H1 (cell line): ENCODE results near the gene ULK1. TPM values are rescaled to one million over a fixed set of nuclear protein-coding genes. Genes with fewer than 3 reads are reported as not detected.

Source experiments
- CTCF ChIA-PET: fragments of 300-600 bp; sonication (Branson Sonifier 250); formaldehyde crosslinking; loops from one replicate; lab custom pipeline; 2021; ENCODE audit not compliant: partially characterized antibody; lab: Charles Lee
- POLR2A ChIA-PET: fragments of 300-600 bp; sonication (Branson Sonifier 250); formaldehyde crosslinking; loops from one replicate; lab custom pipeline; 2021; ENCODE audit warnings: inconsistent platforms; ENCODE audit not compliant: partially characterized antibody; lab: Charles Lee
- DNase-seq, 2 experiments: peaks; one replicate each; pipeline versions ENCODE4 v3.0.0 to v3.0.0-alpha.2; 2010 to 2022; ENCODE audit warnings: low spot score in 2 of 2, low read depth in 1 of 2, mixed read lengths in 1 of 2
- FAIRE-seq: peaks from 2 replicates; lab custom pipeline; 2011; peaks lifted over from hg19 to GRCh38; lab: Jason Lieb, UNC
- H2AFZ ChIP-seq: 2 replicates; pipeline ENCODE4 v1.8.1; 2012; ENCODE audit warnings: low read length, inconsistent platforms
- H2AK5ac ChIP-seq: 2 replicates; pipeline ENCODE4 v1.6.1; 2013; ENCODE audit warnings: low read depth, low read length
- H2BK120ac ChIP-seq: replicated peaks from 2 replicates; pipeline ENCODE3; 2013; ENCODE audit warnings: low read depth, low read length, inconsistent platforms
- H2BK12ac ChIP-seq: 2 replicates; pipeline ENCODE4 v1.6.1; 2013; ENCODE audit warnings: low read depth, low read length
- H2BK15ac ChIP-seq: 2 replicates; pipeline ENCODE4 v1.6.1; 2013; ENCODE audit warnings: low read length
- H2BK20ac ChIP-seq: 2 replicates; pipeline ENCODE4 v1.6.1; 2013; ENCODE audit warnings: low read length
- H2BK5ac ChIP-seq: 2 replicates; pipeline ENCODE4 v1.6.1; 2013; ENCODE audit warnings: low read depth, low read length
- H3K14ac ChIP-seq: 2 replicates; pipeline ENCODE4 v1.6.1; 2013; ENCODE audit warnings: inconsistent platforms; ENCODE audit not compliant: insufficient read length
- H3K18ac ChIP-seq: 2 replicates; pipeline ENCODE4 v1.6.1; 2013; ENCODE audit warnings: low read length; ENCODE audit errors: extremely low read depth
- H3K23ac ChIP-seq: 2 replicates; pipeline ENCODE4 v1.6.1; 2013; ENCODE audit warnings: inconsistent platforms; ENCODE audit not compliant: insufficient read length
- H3K23me2 ChIP-seq: 2 replicates; pipeline ENCODE4 v1.6.1; 2013; ENCODE audit warnings: low read depth, low read length
- H3K27ac ChIP-seq: 2 replicates; pipeline ENCODE4 v1.6.1; 2011; ENCODE audit warnings: low read depth, low read length, inconsistent platforms
- H3K27me3 ChIP-seq, 4 experiments: replicated peaks in 1 of 4; 1 replicate in 1 of 4; 2 replicates in 3 of 4; pipeline versions ENCODE4 v1.6.1 to v1.8.1; 2011 to 2013; ENCODE audit warnings: low read length in 3 of 4, mild to moderate bottlenecking in 3 of 4, inconsistent platforms in 2 of 4, mixed read lengths in 2 of 4, moderate library complexity in 1 of 4; ENCODE audit not compliant: control insufficient read depth in 3 of 4, insufficient read depth in 3 of 4; ENCODE audit errors: extremely low read depth in 1 of 4
- H3K36me3 ChIP-seq, 4 experiments: 2 replicates each; pipeline versions ENCODE4 v1.6.1 to v1.8.1; 2011 to 2013; ENCODE audit warnings: mild to moderate bottlenecking in 4 of 4, low read length in 3 of 4, moderate library complexity in 2 of 4, control low read depth in 1 of 4, inconsistent platforms in 1 of 4; ENCODE audit not compliant: insufficient read depth in 4 of 4, control insufficient read depth in 2 of 4
- H3K4ac ChIP-seq: replicated peaks from 2 replicates; pipeline ENCODE3; 2013; ENCODE audit warnings: low read length, low read depth, mixed read lengths, inconsistent platforms; ENCODE audit not compliant: insufficient read length
- H3K4me1 ChIP-seq, 4 experiments: replicated peaks in 1 of 4; 1 replicate in 1 of 4; 2 replicates in 3 of 4; pipeline versions ENCODE4 v1.6.1 to v1.8.1; 2011 to 2013; ENCODE audit warnings: low read length in 3 of 4, inconsistent platforms in 2 of 4, mixed read lengths in 1 of 4; ENCODE audit not compliant: insufficient read depth in 4 of 4, control insufficient read depth in 3 of 4
- H3K4me2 ChIP-seq, 2 experiments: 2 replicates each; pipeline versions ENCODE4 v1.6.1 to v1.8.1; 2011 to 2013; ENCODE audit warnings: low read depth in 2 of 2, low read length in 2 of 2, control low read depth in 1 of 2, inconsistent platforms in 1 of 2, mild to moderate bottlenecking in 1 of 2; ENCODE audit not compliant: insufficient read depth in 1 of 2
- H3K4me3 ChIP-seq, 4 experiments: fragments of 200-600, 300-600 bp in 1 of 4; sonication (generic), shearing (Covaris generic), sonication (Bioruptor Twin) in 1 of 4; 2 replicates each; pipeline versions ENCODE4 v1.5.1 to v1.8.1; 2011 to 2016; ENCODE audit warnings: low read length in 4 of 4, low read depth in 3 of 4, control low read depth in 2 of 4, inconsistent platforms in 2 of 4, mild to moderate bottlenecking in 2 of 4, mixed read lengths in 1 of 4, moderate library complexity in 1 of 4; ENCODE audit not compliant: insufficient read depth in 2 of 4; ENCODE audit errors: extremely low read depth in 1 of 4
- H3K56ac ChIP-seq: replicated peaks from 2 replicates; pipeline ENCODE3; 2013; ENCODE audit warnings: low read depth, mild to moderate bottlenecking, mixed read lengths, low read length, inconsistent platforms; ENCODE audit not compliant: insufficient read length
- H3K79me1 ChIP-seq: 2 replicates; pipeline ENCODE4 v1.6.1; 2013; ENCODE audit warnings: low read depth, low read length, control low read depth
- H3K79me2 ChIP-seq, 2 experiments: 2 replicates each; pipeline versions ENCODE4 v1.6.1 to v1.8.1; 2012 to 2013; ENCODE audit warnings: low read length in 2 of 2, mild to moderate bottlenecking in 2 of 2, inconsistent platforms in 1 of 2; ENCODE audit not compliant: insufficient read depth in 2 of 2, control insufficient read depth in 1 of 2
- H3K9ac ChIP-seq, 4 experiments: replicated peaks in 1 of 4; 1 replicate in 1 of 4; 2 replicates in 3 of 4; pipeline versions ENCODE4 v1.6.1 to v1.8.1; 2011 to 2013; ENCODE audit warnings: low read depth in 3 of 4, low read length in 3 of 4, control low read depth in 2 of 4, mild to moderate bottlenecking in 2 of 4, moderate library complexity in 2 of 4, inconsistent platforms in 1 of 4; ENCODE audit errors: extremely low read depth in 1 of 4
- H3K9me3 ChIP-seq, 2 experiments: 2 replicates each; pipeline versions ENCODE4 v1.6.1 to v1.8.1; 2012 to 2013; ENCODE audit warnings: mild to moderate bottlenecking in 2 of 2, moderate library complexity in 2 of 2, control low read depth in 1 of 2, inconsistent platforms in 1 of 2, low read depth in 1 of 2, low read length in 1 of 2, mixed read lengths in 1 of 2; ENCODE audit not compliant: insufficient read depth in 2 of 2
- H4K20me1 ChIP-seq, 2 experiments: replicated peaks in 1 of 2; 2 replicates each; pipeline versions ENCODE3 to v1.8.1; 2011 to 2013; ENCODE audit warnings: inconsistent platforms in 2 of 2, low read length in 2 of 2, mild to moderate bottlenecking in 1 of 2; ENCODE audit not compliant: insufficient read depth in 2 of 2, control insufficient read depth in 1 of 2
- H4K5ac ChIP-seq: 2 replicates; pipeline ENCODE4 v1.6.1; 2013; ENCODE audit warnings: low read length, low read depth, mixed read lengths, inconsistent platforms; ENCODE audit not compliant: insufficient read length
- H4K8ac ChIP-seq: 2 replicates; pipeline ENCODE4 v1.8.0; 2013; ENCODE audit warnings: mild to moderate bottlenecking, moderate library complexity, low read length, inconsistent platforms; ENCODE audit not compliant: insufficient read depth; ENCODE audit errors: extremely low read depth
- H4K91ac ChIP-seq: replicated peaks from 2 replicates; pipeline ENCODE3; 2013; ENCODE audit warnings: low read length, mixed read lengths, inconsistent platforms; ENCODE audit not compliant: insufficient read length
- CEBPB ChIP-seq: IDR thresholded peaks from 2 replicates; pipeline ENCODE4 v1.6.1; 2012; ENCODE audit warnings: low read depth, low read length
- POLR2A ChIP-seq, 2 experiments: IDR thresholded peaks; 1 replicate in 1 of 2; 2 replicates in 1 of 2; pipeline ENCODE4 v1.6.1; 2011; ENCODE audit warnings: low read depth in 2 of 2, low read length in 2 of 2, mild to moderate bottlenecking in 2 of 2; ENCODE audit errors: control extremely low read depth in 1 of 2
- WGBS, 2 experiments: shearing (Covaris generic) in 1 of 2; methylation state at CpG; one replicate each; pipeline versions ENCODE4 v1.1.6 to v1.1.7; 2013 to 2015; ENCODE audit warnings: low lambda C conversion rate in 2 of 2, mixed read lengths in 2 of 2, inconsistent platforms in 1 of 2, low coverage in 1 of 2, missing lambda C conversion rate in 1 of 2; ENCODE audit not compliant: insufficient replicate concordance in 2 of 2, insufficient coverage in 1 of 2, insufficient read length in 1 of 2; ENCODE audit errors: extremely low coverage in 1 of 2, missing lambda C conversion rate in 1 of 2; 5-methylcytosine and 5-hydroxymethylcytosine counted together
- polyA plus RNA-seq, 7 experiments: library from polyadenylated mRNA; depleted of rRNA in 3 of 7; stranded (reverse) in 5 of 7; unstranded in 2 of 7; fragments of >200 nt in 5 of 7; fragments of 200-250 nt in 2 of 7; gene quantifications; 1 replicate in 5 of 7; 2 replicates in 1 of 7; 4 replicates in 1 of 7; pipeline versions ENCODE4 v1.2.1 to v1.2.3, GENCODE V29; 2011 to 2013; ENCODE audit warnings: missing spikeins in 2 of 7, mixed read lengths in 2 of 7
- total RNA-seq: library from RNA; stranded (reverse); fragmentation: NEBNext Ultra II Directional; extraction: Animal tissue kit (Norgen Biotek cat#: 25700); gene quantifications from 2 replicates; pipeline ENCODE4 v1.2.1, GENCODE V29; 2021

The ULK1 gene
- total and polyA plus RNA-seq, 2 of the 8 experiments (the other 6 are each of a cell fraction or from before 2014, with no cell fraction given): 13.0 to 44.1 TPM

- 0 out of 2 replicates have a peak overlapping the region, but pooled peaks have one; percentile 24 for H2BK5ac ChIP-seq
- H4K5ac ChIP-seq: no peak overlapping the region
- no peak overlapping the region for H4K91ac ChIP-seq
- 96% methylated on average over 46 of the region's 46 CpGs; no CpG with 5 or more reads in 1 of the 2 experiments for WGBS, 2 experiments
- no peak overlapping the region for H3K9ac ChIP-seq
- peaks cover 21 to 60% (median 47%) of the 10 kb centered on the region in 4 experiments for H3K36me3 ChIP-seq
- no peaks in the 10 kb centered on the region for H3K23me2 ChIP-seq
- H2AK5ac ChIP-seq: no peak overlapping the region
- H3K4me3 ChIP-seq: no peak overlapping the region
- POLR2A ChIA-PET: interaction anchor here (1.1 to 3.5 kb wide), 5 partner anchors 9 to 16 kb away, joined by 3 to 23 read pairs (median 6); partner anchors contain the start of genes EP400 and PUS1
- no peak overlapping the region for H2BK120ac ChIP-seq
- H3K79me1 ChIP-seq: no peaks in the 10 kb centered on the region
- no peaks in the 10 kb centered on the region for H3K9me3 ChIP-seq
- CTCF ChIA-PET: no interaction called here
- H3K4me1 ChIP-seq: no peaks in the 10 kb centered on the region
- H3K79me2 ChIP-seq: no peaks in the 10 kb centered on the region
- H3K18ac ChIP-seq: no peak overlapping the region
- no peak overlapping the region for H3K27ac ChIP-seq
- H3K4me2 ChIP-seq: no peak overlapping the region
- no peak overlapping the region for H3K23ac ChIP-seq
- no peaks in the 10 kb centered on the region for H3K27me3 ChIP-seq
- 0 out of 2 replicates have a peak overlapping the region, but pooled peaks have one; percentile 9 for H2BK12ac ChIP-seq
- peak overlapping the region; percentile 30 for H3K56ac ChIP-seq
- H2BK20ac ChIP-seq: no peak overlapping the region
- FAIRE-seq: no peak
- H4K8ac ChIP-seq: no peak overlapping the region
- TF ChIP-seq CEBPB (no peak), POLR2A (IDR thresholded peaks at IDR 0.05; ENCODE audit: control extremely low read depth in 1 of 2, low read depth in 2 of 2, low read length in 2 of 2) (peak in 1 of 2 experiments; percentile 63; a peak in 1 of 3 replicates)
- TF ChIP-seq, all 59 proteins: peak for 1
- Histone ChIP-seq H2AFZ (no peak overlapping the region), H3K14ac (no peak overlapping the region), H3K4ac (no peak overlapping the region), H4K20me1 (peaks cover 0 to 18% of the 10 kb centered on the region in 2 experiments), H2BK15ac (no peak overlapping the region)
- DNase-seq: no peak
Measured at GRCh38 chr12:131941116-131941986, 46.9 kb downstream of the ULK1 start.
